Activated B cell treated with CpG ODN at 0.5 μM for 24 hours (primary cell): ENCODE results near the gene TET3. TPM values are rescaled to one million over a fixed set of nuclear protein-coding genes. Genes with fewer than 3 reads are reported as not detected.

Source experiments
- ATAC-seq: fragments of 200-7000 bp; cut with Tn5 transposase; one replicate; pipeline ENCODE4 v1.10.0; 2021; ENCODE audit warnings: low read depth, mild to moderate bottlenecking, moderate library complexity
- CTCF ChIA-PET: fragments of 350-600 bp; sonication (Branson Sonifier 250); formaldehyde crosslinking; loops from one replicate; lab custom pipeline; 2021; ENCODE audit warnings: antibody characterized with exemption; lab: Charles Lee
- POLR2A ChIA-PET: fragments of 350-600 bp; sonication (Branson Sonifier 250); formaldehyde crosslinking; loops from one replicate; lab custom pipeline; 2021; ENCODE audit warnings: antibody characterized with exemption; lab: Charles Lee
- DNase-seq: peaks from one replicate; pipeline ENCODE4 v3.0.0; 2022
- H3K27ac Mint-ChIP-seq: one replicate; pipeline ENCODE4 v1.8.0; 2020; ENCODE audit warnings: mixed read lengths
- H3K27me3 Mint-ChIP-seq: one replicate; pipeline ENCODE4 v1.8.0; 2021; ENCODE audit warnings: mixed read lengths
- H3K36me3 Mint-ChIP-seq: one replicate; pipeline ENCODE4 v1.8.0; 2021; ENCODE audit warnings: low read depth, mixed read lengths
- H3K4me1 Mint-ChIP-seq: one replicate; pipeline ENCODE4 v1.8.0; 2021; ENCODE audit warnings: mixed read lengths
- H3K4me3 Mint-ChIP-seq: one replicate; pipeline ENCODE4 v1.8.0; 2020; ENCODE audit warnings: mild to moderate bottlenecking, mixed read lengths
- H3K9me3 Mint-ChIP-seq: one replicate; pipeline ENCODE4 v1.8.0; 2020; ENCODE audit warnings: mixed read lengths
- intact Hi-C: fragments of 100-400 bp; cut with micrococcal nuclease; formaldehyde crosslinking; loops from one replicate; pipeline ENCODE4 v1.15.1; 2024
- total RNA-seq: library from RNA; stranded (reverse); gene quantifications from 2 replicates; pipeline ENCODE4 v1.2.3, GENCODE V29; 2022
- TF ChIP-seq, protein P1 (sequence below): fragments of 200-600 bp; IDR thresholded peaks from one replicate; pipeline ENCODE4 v1.8.0; 2022; ENCODE audit warnings: antibody characterized with exemption, mild to moderate bottlenecking

Gene TET3
- total RNA-seq, 1 donor from 2014 or later, result 60.1 TPM

- Mint-ChIP-seq H3K9me3 (no peaks in the 10 kb centered on the region), H3K27me3 (no peaks in the 10 kb centered on the region), H3K36me3 (no peaks in the 10 kb centered on the region), H3K4me3 (no peak overlapping the region), H3K4me1 (peaks cover 48% of the 10 kb centered on the region), H3K27ac (no peak overlapping the region)
- ATAC-seq, result peak; percentile 56
- ChIA-PET POLR2A (no interaction called here), CTCF (no interaction called here)
- DNase-seq, result no peak
- intact Hi-C loops, result loop anchor here (1.0 kb wide), 1 partner anchor 8 kb away; no protein-coding TSS in a partner anchor
- TF ChIP-seq, protein P1, sequence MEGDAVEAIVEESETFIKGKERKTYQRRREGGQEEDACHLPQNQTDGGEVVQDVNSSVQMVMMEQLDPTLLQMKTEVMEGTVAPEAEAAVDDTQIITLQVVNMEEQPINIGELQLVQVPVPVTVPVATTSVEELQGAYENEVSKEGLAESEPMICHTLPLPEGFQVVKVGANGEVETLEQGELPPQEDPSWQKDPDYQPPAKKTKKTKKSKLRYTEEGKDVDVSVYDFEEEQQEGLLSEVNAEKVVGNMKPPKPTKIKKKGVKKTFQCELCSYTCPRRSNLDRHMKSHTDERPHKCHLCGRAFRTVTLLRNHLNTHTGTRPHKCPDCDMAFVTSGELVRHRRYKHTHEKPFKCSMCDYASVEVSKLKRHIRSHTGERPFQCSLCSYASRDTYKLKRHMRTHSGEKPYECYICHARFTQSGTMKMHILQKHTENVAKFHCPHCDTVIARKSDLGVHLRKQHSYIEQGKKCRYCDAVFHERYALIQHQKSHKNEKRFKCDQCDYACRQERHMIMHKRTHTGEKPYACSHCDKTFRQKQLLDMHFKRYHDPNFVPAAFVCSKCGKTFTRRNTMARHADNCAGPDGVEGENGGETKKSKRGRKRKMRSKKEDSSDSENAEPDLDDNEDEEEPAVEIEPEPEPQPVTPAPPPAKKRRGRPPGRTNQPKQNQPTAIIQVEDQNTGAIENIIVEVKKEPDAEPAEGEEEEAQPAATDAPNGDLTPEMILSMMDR, result no peak
Observed at GRCh38 chr2:73972846-73973245, 11.9 kb upstream of the TET3 start.

DNA sequence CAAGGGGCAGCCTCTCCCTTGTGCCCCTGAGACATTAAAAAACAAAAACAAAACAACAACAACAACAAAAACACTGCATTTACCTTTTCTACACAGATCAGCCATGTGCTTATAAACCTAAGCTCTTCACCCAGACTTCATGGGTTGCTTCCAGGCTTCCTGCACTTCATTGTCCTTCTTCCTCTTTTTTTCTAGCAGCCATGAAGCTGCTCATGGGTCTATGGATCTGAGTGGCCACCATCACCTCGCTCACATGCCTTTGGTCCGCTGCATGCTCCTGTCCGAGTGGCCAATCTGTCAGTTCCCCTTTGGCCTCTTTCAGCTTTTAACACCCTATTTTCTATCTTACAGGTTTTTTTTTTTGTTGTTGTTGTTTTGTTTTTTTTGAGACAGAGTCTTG lies 9.0 kb upstream of the TET3 start:
- no peak overlapping the region for H3K27ac Mint-ChIP-seq
- ChIA-PET POLR2A (no interaction called here), CTCF (no interaction called here)
- H3K9me3 Mint-ChIP-seq, result no peaks in the 10 kb centered on the region
- TF ChIP-seq, protein P1, result no peak
- H3K4me1 Mint-ChIP-seq, result peaks cover 50% of the 10 kb centered on the region
- H3K36me3 Mint-ChIP-seq, result no peaks in the 10 kb centered on the region
- no peak overlapping the region for H3K4me3 Mint-ChIP-seq
- H3K27me3 Mint-ChIP-seq, result peaks cover 4% of the 10 kb centered on the region
- DNase-seq, result no peak
- intact Hi-C loops, result no loop called here
- no peak for ATAC-seq

DNA sequence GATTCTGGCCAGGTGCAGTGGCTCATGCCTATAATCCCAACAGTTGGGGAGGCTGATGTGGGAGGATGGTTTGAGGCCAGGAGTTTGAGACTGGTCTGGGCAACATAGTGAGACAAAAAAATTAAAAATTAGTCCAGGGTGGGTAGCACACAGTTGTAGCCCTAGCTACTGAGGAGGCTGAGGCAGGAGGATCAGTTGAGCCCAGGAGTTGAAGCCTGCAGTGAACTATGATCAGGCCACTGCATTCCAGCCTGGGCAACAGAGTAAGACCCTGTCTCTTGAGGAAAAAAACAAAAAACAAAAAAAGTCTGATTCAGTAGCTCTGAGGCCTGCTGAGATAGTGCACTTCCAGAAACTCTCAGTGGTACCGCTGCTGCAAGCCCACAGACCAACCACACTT lies 7.9 kb upstream of the TET3 start:
- Mint-ChIP-seq H3K27me3 (peaks cover 4% of the 10 kb centered on the region), H3K4me1 (peaks cover 50% of the 10 kb centered on the region), H3K27ac (no peak overlapping the region), H3K36me3 (no peaks in the 10 kb centered on the region), H3K9me3 (no peaks in the 10 kb centered on the region), H3K4me3 (no peak overlapping the region)
- ATAC-seq, result no peak
- TF ChIP-seq, protein P1, result no peak
- POLR2A ChIA-PET, result interaction anchor here (1.2 kb wide), 1 partner anchor 56 kb away, joined by 3 read pairs; no protein-coding TSS in a partner anchor
- CTCF ChIA-PET, result no interaction called here
- DNase-seq, result no peak
- intact Hi-C loops, result no loop called here

DNA sequence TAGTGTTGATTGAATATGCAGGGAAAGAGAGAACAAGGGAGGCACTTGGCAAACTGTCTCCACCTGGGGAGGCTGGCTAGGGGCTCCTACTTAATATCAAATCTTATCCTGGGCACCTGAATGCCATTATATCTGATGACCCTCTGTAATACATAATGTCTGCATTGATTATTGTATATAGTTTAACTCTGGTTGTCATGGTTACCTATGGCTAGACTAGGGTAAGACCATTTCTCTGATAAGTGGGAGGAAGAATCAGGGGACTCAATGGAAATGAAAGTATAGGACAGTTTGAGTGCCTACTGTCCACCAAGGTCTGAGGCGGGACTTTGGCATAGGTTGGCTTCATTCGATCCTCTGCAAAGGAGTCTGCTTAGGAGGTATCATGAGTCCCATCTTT lies 7.2 kb upstream of the TET3 start:
- TF ChIP-seq, protein P1, result no peak
- Mint-ChIP-seq H3K4me1 (peaks cover 49% of the 10 kb centered on the region), H3K27ac (no peak overlapping the region), H3K36me3 (no peaks in the 10 kb centered on the region), H3K27me3 (peaks cover 4% of the 10 kb centered on the region), H3K4me3 (no peak overlapping the region), H3K9me3 (no peaks in the 10 kb centered on the region)
- DNase-seq, result no peak
- POLR2A ChIA-PET, result no interaction called here
- intact Hi-C loops, result no loop called here
- CTCF ChIA-PET, result no interaction called here
- no peak for ATAC-seq

DNA sequence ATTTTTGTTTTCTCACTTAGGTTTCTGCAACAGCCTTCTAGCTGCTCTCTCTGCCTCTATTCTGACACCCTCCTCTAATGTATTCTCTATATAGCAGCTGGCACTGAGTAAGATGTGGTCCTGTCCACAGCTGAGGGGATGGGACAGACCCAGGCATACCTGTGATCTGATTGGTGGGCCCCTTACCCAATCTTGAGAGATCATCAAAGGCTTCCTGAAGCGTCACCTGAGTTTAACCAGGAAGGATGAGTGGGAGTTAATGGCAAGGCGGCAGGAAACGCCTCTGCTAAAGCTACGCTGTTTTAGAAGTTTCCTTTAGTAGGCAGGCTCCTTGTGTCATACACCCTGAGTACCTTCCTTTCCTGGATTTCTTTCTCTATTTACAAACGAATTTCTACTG lies 5.7 kb upstream of the TET3 start:
- Mint-ChIP-seq H3K36me3 (no peaks in the 10 kb centered on the region), H3K4me1 (peaks cover 50% of the 10 kb centered on the region), H3K27ac (no peak overlapping the region), H3K4me3 (no peak overlapping the region), H3K9me3 (no peaks in the 10 kb centered on the region), H3K27me3 (peaks cover 4% of the 10 kb centered on the region)
- TF ChIP-seq, protein P1, result no peak
- no peak for ATAC-seq
- CTCF ChIA-PET, result interaction anchor here (1.4 to 1.5 kb wide), 2 partner anchors 22 to 71 kb away, joined by 4 to 5 read pairs; no protein-coding TSS in a partner anchor
- no peak for DNase-seq
- intact Hi-C loops, result loop anchor here (1.0 kb wide), 1 partner anchor 9 kb away; no protein-coding TSS in a partner anchor
- POLR2A ChIA-PET, result no interaction called here
